GM21717 (cell line): Measurements from ENCODE around the gene SLC9B1.
"Not testable (repeated sequence)": the region's sequence is repeated elsewhere in the genome, so short reads cannot be mapped to it uniquely, and the experiment has no call there.

Source experiments
- ATAC-seq: cut with Tn5 transposase; IDR thresholded peaks from one replicate; pipeline ENCODE4 v1.9.1; 2021; ENCODE audit warnings: mild to moderate bottlenecking, moderate library complexity; ENCODE audit not compliant: unreplicated experiment

SLC9B1 gene

GRCh38 chr4:102878901-102879300 lies 140.6 kb downstream of the SLC9B1 start:
- no peak for ATAC-seq

GRCh38 chr4:102878349-102878748 lies 141.2 kb downstream of the SLC9B1 start:
- not testable (repeated sequence) for ATAC-seq

DNA sequence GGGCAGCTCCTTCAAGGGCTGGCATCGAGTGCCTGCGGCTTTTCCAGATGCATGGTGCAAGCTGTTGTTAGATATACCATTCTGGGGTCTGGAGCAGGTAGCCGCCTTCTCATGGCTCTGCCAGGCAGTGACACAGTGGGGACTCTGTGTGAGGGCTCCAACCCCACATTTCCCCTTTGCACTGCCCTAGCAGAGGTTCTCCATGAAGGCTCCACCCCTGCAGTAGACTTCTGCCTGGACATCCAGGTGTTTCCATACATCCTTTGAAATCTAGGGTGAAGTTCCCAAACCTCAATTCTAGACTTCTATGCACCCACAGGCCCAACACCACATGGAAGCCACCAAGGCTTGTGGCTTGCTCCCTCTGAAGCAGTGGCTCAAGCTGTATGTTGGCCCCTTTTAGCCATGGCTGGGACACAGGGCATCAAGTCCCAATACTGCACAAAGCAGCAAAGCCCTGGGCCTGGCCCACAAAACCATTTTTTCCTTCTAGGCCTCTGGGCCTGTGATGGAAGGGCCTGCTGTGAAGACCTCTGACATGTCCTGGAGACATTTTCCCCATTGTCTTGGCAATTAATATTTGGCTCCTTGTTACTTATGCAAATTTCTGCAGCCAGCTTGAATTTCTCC lies 141.9 kb downstream of the SLC9B1 start:
- not testable (repeated sequence) for ATAC-seq

- no peak for ATAC-seq
These were observed 147.7 kb downstream of the SLC9B1 start for GRCh38 chr4:102871772-102872171.

DNA sequence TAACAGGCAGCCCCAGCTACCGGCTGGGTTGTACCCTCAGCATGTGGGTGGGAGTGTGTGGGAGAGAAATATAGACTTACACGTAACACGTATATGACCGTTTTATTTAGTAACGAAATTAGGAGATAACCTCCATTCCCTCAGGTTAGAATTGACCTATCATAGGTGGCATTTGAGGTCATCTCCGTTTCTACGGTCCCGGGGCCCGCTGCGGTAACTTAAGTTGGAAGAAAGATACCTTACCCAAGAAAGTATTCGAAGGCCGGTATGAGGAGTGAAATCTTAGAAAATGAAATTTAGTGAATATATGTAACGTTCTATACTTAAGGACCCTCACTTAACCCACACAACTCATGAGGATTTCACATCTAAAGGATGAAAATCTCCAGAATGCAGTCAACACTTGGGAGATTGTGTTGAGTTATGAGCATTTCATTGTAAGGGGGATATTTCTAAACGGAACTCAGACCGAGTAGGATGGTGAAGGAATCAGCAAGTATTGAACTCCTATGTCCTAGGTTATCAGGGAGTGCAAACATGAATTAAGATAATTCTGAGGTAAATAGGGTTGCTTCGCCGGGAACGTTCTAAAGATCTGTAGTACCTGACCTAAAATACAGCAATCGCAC lies 149.8 kb downstream of the SLC9B1 start:
- ATAC-seq, result peak; percentile 25

DNA sequence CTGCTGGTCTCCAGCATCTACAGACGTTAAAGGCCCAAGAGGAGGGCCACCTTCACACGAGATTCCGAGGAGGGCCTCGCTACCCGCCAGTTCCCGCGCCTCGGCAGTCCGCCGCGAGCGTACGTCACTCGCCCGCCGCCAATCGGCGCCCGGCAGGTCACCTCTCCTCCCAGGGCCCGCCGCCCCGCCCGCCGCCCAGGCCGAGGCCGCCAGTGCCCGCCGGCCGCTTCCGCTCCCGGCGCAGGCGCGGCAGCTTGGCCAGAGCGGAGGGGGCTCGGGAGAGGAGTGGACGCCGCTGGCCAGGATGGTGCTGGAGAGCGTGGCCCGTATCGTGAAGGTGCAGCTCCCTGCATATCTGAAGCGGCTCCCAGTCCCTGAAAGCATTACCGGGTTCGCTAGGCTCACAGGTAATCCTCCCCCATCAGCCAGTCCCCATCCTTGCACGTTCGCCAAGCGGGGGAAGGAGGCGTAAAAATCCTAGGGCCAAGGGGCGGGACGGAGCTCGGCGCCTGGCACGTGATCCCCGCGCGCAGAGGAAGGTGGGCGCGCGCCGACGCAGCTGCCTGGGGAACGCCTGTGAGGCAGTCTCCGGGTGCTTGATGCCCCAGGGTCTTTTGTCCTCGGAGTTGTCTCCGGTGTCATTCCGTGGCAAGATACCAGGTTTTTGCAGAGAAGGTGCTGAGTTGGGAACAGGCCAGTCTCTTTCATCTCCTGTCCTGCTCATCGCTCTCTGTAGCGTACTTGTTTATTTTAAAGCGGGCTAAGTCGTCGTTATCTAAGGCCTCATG lies 150.5 kb downstream of the SLC9B1 start, which contains the start of gene CISD2:
Gene CISD2, plus strand, starts transcription at position 212 of the 788 bp plus-strand sequence. Its CDS starts 93 bp downstream, at position 305.
- peak; percentile 90 for ATAC-seq

- ATAC-seq, result no peak
These were observed 151.2 kb downstream of the SLC9B1 start for GRCh38 chr4:102868153-102868780.

DNA sequence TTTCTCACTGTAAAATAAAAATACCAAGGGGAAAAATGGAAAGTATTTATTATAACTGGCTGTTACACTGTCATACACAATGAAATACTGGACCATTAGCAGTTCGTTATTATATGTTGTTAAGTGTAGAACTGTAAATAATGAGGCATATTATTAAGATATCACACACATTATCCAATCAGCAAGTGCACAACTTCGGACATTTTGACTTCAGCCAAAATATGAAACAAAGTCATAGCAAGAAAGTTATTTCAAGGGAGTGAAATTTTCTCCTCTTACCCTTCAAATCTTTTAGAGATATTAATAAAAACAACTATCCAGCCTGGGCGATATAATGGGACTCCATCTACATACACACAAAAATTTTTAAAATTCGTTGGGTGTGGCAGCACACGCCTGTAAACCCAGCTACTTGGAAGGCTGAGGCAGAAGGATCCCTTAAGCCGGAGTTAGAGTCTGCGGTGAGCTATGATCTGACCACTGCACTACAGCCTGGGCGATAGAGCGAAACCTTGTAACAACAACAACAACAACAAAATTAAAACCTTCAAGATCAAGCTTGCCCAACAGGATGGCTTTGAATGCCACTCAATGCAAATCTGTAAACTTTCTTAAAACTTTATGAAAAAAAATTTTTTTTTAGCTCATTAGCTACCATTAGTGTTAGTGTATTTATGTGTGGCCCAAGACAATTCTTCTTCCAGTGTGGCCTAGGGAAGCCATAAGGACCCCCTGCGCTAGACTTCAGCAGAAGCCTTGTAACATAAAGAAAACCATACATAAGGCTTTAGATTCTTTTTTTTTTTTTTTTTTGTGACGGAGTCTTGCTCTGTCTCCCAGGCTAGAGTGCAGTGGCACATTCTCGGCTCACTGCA lies 152.0 kb downstream of the SLC9B1 start:
- no peak for ATAC-seq

DNA sequence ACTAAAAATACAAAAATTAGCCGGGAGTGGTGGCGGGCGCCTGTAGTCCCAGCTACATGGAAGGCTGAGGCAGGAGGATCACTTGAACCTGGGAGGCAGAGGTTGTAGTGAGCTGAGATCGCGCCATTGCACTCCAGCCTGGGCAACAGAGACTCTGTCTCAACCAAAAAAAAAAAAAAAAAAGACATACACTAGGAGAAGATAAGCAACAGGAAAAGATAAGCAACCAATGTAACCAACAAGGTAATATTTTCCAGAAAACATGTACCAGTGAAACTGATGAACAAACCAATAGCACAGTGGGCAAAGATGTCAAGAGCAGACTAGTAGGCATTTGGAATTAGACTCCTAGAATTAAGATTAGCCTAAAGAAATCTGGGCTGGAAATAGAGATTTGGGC lies 154.2 kb downstream of the SLC9B1 start:
- not testable (repeated sequence) for ATAC-seq

- ATAC-seq, result no peak
These were observed 156.8 kb downstream of the SLC9B1 start for GRCh38 chr4:102862747-102863146.

GRCh38 chr4:102862016-102862415 lies 157.5 kb downstream of the SLC9B1 start:
- no peak for ATAC-seq

- ATAC-seq, result no peak
These were observed 158.7 kb downstream of the SLC9B1 start for GRCh38 chr4:102860611-102861324.

- no peak for ATAC-seq
These were observed 160.6 kb downstream of the SLC9B1 start for GRCh38 chr4:102858828-102859464.
